ENCODE results near the gene BABAM1.

The BABAM1 gene

GRCh38 chr19:17243211-17243829, 23.9 kb upstream of the BABAM1 start:
- DNase-seq (ENCODE audit: low read depth in 2 of 2), result no peak

DNA sequence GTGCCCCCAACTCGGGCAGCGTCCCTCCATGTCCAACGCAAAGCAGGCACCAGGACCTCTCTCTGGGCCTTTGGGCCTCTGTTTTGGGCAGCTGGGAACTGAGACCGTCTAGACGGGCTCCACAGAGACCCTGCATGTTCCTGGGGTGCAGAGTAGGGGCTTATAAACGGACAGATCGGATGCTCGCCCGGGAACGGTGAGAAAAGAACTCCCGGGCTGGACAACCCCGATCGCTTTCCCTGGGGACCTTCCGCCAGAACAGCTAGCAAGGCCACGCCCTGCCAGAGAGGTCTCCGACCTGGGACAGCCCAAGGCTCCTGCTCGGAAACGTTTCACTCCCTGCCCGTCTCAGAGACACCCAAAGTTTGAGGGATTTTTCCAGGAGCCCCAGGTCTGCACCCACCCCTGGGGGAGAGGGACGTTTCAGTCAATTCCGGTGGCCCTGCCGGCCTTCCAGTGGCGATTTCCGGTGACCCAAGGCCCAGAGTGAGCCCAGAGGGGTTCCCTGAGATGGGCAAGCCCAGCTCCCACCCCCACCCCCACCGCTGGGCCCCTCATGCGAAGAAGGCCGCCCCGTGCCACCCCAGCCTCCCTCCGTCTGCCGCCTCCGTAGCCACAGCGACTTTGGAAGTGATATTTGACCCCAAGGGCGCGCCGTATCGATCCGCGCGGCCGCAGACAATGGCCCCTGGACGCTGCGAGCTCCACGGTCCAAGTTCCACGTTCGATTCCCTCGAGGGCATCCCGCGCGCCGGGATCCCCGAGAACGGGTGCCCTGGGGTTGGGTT, 23.2 kb upstream of the BABAM1 start:
- DNase-seq (ENCODE audit: low read depth in 2 of 2), result no peak

GRCh38 chr19:17244618-17245534, 22.4 kb upstream of the BABAM1 start:
- DNase-seq (ENCODE audit: low read depth in 2 of 2), result no peak

DNA sequence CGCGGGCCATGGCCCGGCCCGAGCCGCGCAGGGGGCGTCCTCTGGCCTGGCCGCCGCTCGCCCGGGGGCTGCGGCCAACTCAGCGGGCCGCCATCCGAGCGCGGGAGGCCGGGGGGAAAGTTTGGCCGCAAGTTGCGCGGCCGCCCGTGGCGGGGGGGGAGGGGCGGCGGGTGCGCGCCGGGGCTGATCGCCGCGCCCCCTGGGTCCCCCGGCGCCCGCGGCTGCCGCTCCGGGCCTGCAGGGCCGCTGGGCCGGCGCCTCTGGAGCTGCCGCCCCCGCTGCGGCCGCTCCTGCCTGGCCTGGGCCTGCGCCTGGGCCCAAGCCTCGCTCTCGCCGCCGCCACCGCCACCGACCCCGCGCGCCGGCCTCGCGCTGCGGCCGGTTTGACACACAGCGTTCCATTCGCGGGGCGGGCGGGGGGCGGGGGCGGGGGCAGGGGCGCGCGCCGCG, 21.7 kb upstream of the BABAM1 start, which contains the start of gene NR2F6:
NR2F6 (minus strand) TSS at position 385 of the 450 bp plus-strand sequence. CDS start 699 bp downstream, outside the sequence.
- no peak for DNase-seq (ENCODE audit: low read depth in 2 of 2)

DNA sequence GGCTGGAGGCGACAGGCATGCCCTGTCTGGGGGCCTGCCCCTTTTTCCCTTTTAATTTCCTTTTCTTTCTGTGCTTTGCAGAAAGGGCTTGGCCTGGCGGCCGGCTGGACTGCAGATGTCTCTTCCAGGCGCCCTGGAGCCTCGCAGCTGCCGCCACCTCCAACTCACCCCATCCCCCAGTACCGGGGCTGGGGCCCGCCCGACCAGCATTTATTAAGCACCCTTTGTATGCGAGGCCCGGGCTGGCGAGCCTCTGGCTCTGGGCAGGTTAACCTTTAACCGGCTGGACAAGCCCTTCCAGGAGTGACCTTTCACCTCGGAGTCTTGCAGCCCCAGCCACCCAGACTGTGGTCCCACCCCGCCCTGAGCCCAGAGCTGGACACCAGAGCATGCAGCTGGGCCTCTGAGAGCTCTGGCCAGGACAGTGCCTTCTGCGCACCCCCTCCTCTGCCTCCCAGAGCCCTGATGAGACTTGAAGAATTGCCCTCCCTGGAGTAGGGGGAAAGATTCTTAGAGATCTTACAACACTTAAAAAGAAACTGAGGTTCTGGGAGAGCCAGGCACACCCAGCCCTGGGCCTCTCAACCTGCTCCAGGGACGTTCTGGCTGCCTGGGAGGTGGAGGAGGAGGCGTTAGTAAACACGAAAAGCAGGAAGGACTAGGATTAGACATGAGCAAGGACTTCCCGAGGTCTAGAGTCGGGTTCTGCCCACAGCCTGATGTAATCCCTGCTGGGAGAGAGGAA, 20.4 kb upstream of the BABAM1 start:
- no peak for DNase-seq (ENCODE audit: low read depth in 2 of 2)

- DNase-seq (ENCODE audit: low read depth in 2 of 2), result no peak
These were observed 19.0 kb upstream of the BABAM1 start for GRCh38 chr19:17248011-17248776.

GRCh38 chr19:17249887-17250548, 17.2 kb upstream of the BABAM1 start:
- DNase-seq (ENCODE audit: low read depth in 2 of 2), result no peak

DNA sequence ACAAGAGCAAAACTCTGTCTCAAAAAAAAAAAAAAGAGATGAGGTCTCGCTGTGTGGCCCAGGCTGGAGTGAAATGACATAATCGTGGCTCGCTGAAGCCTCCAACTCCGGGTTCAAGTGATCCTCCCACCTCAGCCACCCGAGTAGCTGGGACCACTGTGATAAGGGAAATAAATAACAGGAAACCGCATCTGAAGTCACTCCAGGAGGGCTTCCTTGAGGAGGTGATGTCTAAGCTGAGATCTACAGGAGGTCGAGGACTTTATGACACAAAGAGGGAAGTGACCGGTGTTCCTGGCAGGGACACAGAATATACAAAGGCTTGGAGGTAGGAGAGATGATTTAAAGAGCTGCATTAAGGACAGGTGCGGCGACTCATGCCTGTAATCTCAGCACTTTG, 12.6 kb upstream of the BABAM1 start:
- DNase-seq (ENCODE audit: low read depth in 2 of 2), result no peak

DNA sequence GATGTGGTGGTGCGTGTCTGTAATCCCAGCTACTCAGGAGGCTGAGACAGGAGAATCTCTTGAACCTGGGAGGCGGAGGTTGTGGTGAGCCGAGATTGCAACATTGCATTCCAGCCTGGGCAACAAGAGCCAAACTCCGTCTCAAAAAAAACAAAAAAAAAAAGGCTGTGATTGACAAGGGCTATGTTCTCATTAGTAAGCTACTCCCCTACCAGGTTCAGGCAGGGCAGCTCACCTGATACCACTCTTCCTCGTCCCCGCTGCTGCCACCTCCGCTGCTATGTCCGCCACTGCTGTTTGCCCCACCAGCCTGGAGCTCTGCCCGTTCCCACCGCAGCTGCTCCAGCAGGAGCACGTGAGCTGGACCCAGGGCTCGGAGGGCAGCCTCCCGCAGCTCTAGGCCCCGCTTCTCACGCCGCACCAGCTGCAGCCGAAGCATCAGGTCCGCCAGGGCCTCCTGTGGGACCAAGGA, 12.1 kb upstream of the BABAM1 start:
- no peak for DNase-seq (ENCODE audit: low read depth in 2 of 2)

GRCh38 chr19:17256130-17256529, 11.1 kb upstream of the BABAM1 start:
- no peak for DNase-seq (ENCODE audit: low read depth in 2 of 2)

DNA sequence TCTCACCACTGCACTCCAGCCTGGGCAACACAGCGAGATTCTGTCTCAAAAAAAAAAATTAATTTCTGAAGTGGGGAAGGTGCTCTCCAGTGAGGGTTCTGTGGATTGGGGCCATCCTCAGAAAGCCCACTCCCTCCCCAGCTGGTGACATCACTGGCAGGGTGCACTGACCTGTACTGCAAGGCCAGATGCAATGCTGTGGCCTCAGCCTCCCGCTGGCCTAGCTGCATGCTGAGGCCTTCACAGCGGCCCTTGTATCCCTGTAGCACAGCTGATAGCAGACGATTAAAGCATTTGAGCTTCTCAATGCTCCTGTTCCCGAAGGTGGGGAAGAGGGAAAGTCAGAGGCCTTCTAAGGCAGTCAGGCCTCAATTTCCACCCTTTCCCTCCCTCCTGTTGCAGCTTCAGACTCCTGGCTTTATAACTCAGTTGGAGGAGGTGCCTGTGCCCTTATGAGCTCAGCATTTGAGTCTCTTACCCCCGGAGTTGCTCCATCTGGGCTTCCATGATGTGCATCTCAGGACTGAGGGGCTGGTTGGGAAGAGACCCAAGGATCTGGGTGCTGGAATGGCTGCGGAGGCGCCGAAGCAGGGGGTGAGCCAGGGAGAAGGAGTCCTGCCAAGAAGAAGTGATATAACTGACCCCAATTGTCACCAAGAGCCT, 8.0 kb upstream of the BABAM1 start:
- no peak for DNase-seq (ENCODE audit: low read depth in 2 of 2)

GRCh38 chr19:17259934-17260333, 7.3 kb upstream of the BABAM1 start:
- DNase-seq (ENCODE audit: low read depth in 2 of 2), result no peak

DNA sequence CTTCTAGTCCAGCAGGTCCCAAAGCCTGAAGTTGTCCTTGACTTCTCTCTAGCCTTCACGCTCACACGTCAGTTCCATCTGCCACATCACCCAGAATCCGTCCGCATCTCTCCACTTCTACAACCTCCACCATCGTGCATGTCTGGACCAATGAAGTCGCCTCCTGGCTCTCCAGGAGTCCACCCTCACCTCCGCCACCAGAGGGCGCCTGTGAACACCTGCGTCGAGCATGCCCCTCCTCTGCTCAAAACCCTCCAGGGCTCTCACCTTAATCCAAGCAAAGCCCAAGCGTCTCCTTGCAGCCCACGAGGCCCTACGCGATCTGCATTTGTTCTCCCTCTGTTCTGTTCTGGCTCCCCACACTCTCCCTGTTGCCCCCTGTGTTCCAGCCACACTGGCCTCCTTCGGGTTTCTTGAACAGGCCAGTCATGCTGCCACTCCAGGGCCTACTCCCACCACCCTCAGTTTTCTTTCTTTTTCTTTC, 6.4 kb upstream of the BABAM1 start:
- peak; percentile 90 for DNase-seq (ENCODE audit: low read depth in 2 of 2)

DNA sequence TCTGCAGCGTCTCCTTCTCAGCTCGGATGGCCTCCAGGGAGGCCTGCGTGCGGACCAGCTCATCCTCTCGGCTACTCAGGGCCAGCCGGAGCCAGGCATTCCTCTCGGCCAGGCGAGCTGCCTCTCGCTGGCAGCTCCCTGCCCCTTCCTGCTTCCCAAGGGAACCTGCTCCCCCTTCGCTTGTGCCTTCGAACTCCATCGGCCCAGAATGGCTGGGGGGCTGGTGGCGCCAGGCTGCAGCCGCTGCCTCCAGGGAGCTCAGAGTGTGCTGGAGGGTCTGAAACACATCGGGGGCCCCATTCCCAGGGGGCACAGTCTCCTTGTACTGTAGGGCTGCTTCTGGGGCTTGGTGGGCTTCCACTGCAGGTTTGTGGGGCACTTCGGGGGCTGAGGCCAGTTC, 4.7 kb upstream of the BABAM1 start:
- no peak for DNase-seq (ENCODE audit: low read depth in 2 of 2)

DNA sequence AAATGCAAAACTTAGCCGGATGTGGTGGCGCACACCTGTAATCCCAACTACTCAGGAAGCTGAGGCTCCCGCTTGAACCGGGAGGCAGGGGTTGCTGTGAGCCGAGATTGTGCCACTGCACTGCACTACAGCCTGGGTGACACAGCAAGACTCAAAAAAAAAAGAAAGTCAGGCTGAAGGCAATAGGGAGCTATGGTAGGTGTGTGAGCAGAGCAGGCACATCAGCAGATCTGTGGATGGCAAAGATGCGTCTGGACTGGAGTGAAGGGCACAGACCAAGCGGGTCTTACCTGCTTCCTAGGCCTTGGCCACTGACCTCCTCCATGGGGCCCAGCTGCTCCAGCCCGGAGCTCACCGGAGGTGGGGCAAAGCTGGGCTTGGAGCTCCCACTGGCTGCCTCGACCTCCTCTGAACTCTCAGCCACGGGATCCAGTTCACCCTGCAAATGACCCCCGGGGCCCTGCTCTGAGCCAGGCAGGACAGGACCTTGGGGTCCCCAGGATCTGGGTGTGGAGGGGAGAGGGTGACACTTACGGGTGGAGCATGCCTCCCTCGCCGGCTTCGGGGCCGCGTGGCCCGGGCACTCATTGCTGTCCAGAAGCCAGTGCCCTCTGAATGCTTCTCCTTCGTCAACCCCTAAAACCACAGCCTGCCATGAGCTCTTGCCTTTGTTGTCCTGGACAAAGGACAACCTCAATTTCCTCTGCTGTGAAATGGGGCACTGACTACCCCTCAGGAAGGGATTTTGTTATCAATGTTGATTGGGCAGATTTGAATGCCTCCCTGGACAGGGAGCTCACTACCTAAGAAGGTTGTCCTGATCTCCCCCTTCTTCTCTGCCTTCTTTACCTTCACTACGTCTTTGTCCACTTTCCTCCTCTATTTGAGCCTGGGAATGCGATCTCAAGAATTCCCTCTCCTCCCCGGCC, 3.3 kb upstream of the BABAM1 start:
- DNase-seq (ENCODE audit: low read depth in 2 of 2), result no peak

- DNase-seq (ENCODE audit: low read depth in 2 of 2), result no peak
These were observed 2.6 kb upstream of the BABAM1 start, which contains the start of gene USHBP1 for GRCh38 chr19:17264641-17264979. TSS of gene USHBP1 (minus strand) at chr19:17264745. CDS start at chr19:17264299, 446 bp downstream.

- DNase-seq (ENCODE audit: low read depth in 2 of 2), result no peak
These were observed 1.2 kb upstream of the BABAM1 start for GRCh38 chr19:17266026-17266425.

- no peak for DNase-seq (ENCODE audit: low read depth in 2 of 2)
These were observed 661 bp upstream of the BABAM1 start for GRCh38 chr19:17266589-17266974.
